IPS-15b (cell line): ENCODE measurements around the gene TRIM27.
"Not testable (repeated sequence)": the region's sequence is repeated elsewhere in the genome, so short reads cannot be mapped to it uniquely, and the experiment has no call there.

Experiments used
- H3K27me3 ChIP-seq: one replicate; pipeline ENCODE4 v1.6.1; 2013; ENCODE audit warnings: low read length; ENCODE audit not compliant: control insufficient read depth, insufficient read depth
- H3K36me3 ChIP-seq: one replicate; pipeline ENCODE4 v1.6.1; 2013; ENCODE audit warnings: low read length; ENCODE audit not compliant: control insufficient read depth, insufficient read depth
- H3K4me1 ChIP-seq: one replicate; pipeline ENCODE4 v1.6.1; 2013; ENCODE audit warnings: mild to moderate bottlenecking, low read length; ENCODE audit not compliant: control insufficient read depth, insufficient read depth
- H3K4me3 ChIP-seq: one replicate; pipeline ENCODE4 v1.5.1; 2013; ENCODE audit warnings: low read depth, low read length
- H3K9ac ChIP-seq: one replicate; pipeline ENCODE4 v1.6.1; 2013; ENCODE audit warnings: low read depth, mild to moderate bottlenecking, low read length
- H3K9me3 ChIP-seq: one replicate; pipeline ENCODE4 v1.6.1; 2013; ENCODE audit warnings: mild to moderate bottlenecking, low read length; ENCODE audit not compliant: control insufficient read depth, insufficient read depth

Gene TRIM27

GRCh38 chr6:28886079-28886439 lies 37.7 kb downstream of the TRIM27 start:
- Histone ChIP-seq H3K4me3 (no peak overlapping the region), H3K9me3 (no peaks in the 10 kb centered on the region), H3K36me3 (no peaks in the 10 kb centered on the region), H3K27me3 (no peaks in the 10 kb centered on the region), H3K9ac (no peak overlapping the region), H3K4me1 (no peaks in the 10 kb centered on the region)

GRCh38 chr6:28884423-28885131 lies 39.2 kb downstream of the TRIM27 start:
- Histone ChIP-seq H3K9ac (no peak overlapping the region), H3K4me1 (no peaks in the 10 kb centered on the region)

GRCh38 chr6:28880894-28881780 lies 42.6 kb downstream of the TRIM27 start:
- no peaks in the 10 kb centered on the region for H3K36me3 ChIP-seq
- peak overlapping the region; percentile 90 for H3K4me3 ChIP-seq
- H3K27me3 ChIP-seq: no peaks in the 10 kb centered on the region
- H3K4me1 ChIP-seq: no peaks in the 10 kb centered on the region
- H3K9me3 ChIP-seq: no peaks in the 10 kb centered on the region
- peak overlapping the region; percentile 89 for H3K9ac ChIP-seq

More at GRCh38 chr6:28884423-28885131, 39.2 kb downstream of the TRIM27 start:
- H3K27me3 ChIP-seq: no peaks in the 10 kb centered on the region
- H3K36me3 ChIP-seq: no peaks in the 10 kb centered on the region
- H3K4me3 ChIP-seq: no peak overlapping the region
- H3K9me3 ChIP-seq: no peaks in the 10 kb centered on the region

GRCh38 chr6:28880519-28880893 lies 43.3 kb downstream of the TRIM27 start:
- no peaks in the 10 kb centered on the region for H3K27me3 ChIP-seq
- peak overlapping the region; percentile 89 for H3K9ac ChIP-seq
- H3K9me3 ChIP-seq: no peaks in the 10 kb centered on the region
- H3K4me3 ChIP-seq: peak overlapping the region; percentile 90
- peaks cover under 1% of the 10 kb centered on the region for H3K4me1 ChIP-seq
- H3K36me3 ChIP-seq: no peaks in the 10 kb centered on the region

GRCh38 chr6:28876710-28877109 lies 47.1 kb downstream of the TRIM27 start:
- H3K9ac ChIP-seq: no peak overlapping the region
- no peaks in the 10 kb centered on the region for H3K36me3 ChIP-seq
- H3K4me3 ChIP-seq: no peak overlapping the region
- peaks cover 4% of the 10 kb centered on the region for H3K4me1 ChIP-seq
- H3K9me3 ChIP-seq: no peaks in the 10 kb centered on the region
- H3K27me3 ChIP-seq: no peaks in the 10 kb centered on the region

GRCh38 chr6:28875191-28875747 lies 48.5 kb downstream of the TRIM27 start:
- Histone ChIP-seq H3K9me3 (no peaks in the 10 kb centered on the region), H3K27me3 (no peaks in the 10 kb centered on the region), H3K36me3 (no peaks in the 10 kb centered on the region), H3K4me3 (no peak overlapping the region), H3K4me1 (peaks cover 4% of the 10 kb centered on the region), H3K9ac (no peak overlapping the region)

- H3K4me3 ChIP-seq, H3K4me1 ChIP-seq, H3K9ac ChIP-seq, H3K27me3 ChIP-seq, H3K36me3 ChIP-seq, H3K9me3 ChIP-seq: not testable (repeated sequence)
Measured at GRCh38 chr6:28872157-28872817, 51.5 kb downstream of the TRIM27 start.

GRCh38 chr6:28871335-28872156 lies 52.2 kb downstream of the TRIM27 start:
- no peaks in the 10 kb centered on the region for H3K36me3 ChIP-seq

GRCh38 chr6:28868873-28869272 lies 54.9 kb downstream of the TRIM27 start:
- H3K9me3 ChIP-seq: no peaks in the 10 kb centered on the region
- no peak overlapping the region for H3K9ac ChIP-seq
- H3K36me3 ChIP-seq: no peaks in the 10 kb centered on the region
- H3K4me1 ChIP-seq: no peaks in the 10 kb centered on the region
- H3K4me3 ChIP-seq: no peak overlapping the region
- H3K27me3 ChIP-seq: peaks cover 7% of the 10 kb centered on the region

More at GRCh38 chr6:28871335-28872156, 52.2 kb downstream of the TRIM27 start:
- no peaks in the 10 kb centered on the region for H3K9me3 ChIP-seq
- H3K27me3 ChIP-seq: no peaks in the 10 kb centered on the region
- H3K4me3 ChIP-seq: no peak overlapping the region
- H3K4me1 ChIP-seq: peaks cover 4% of the 10 kb centered on the region
- H3K9ac ChIP-seq: no peak overlapping the region

GRCh38 chr6:28867086-28867409 lies 56.7 kb downstream of the TRIM27 start:
- Histone ChIP-seq H3K9me3 (no peaks in the 10 kb centered on the region), H3K4me1 (no peaks in the 10 kb centered on the region), H3K36me3 (no peaks in the 10 kb centered on the region), H3K27me3 (peaks cover 7% of the 10 kb centered on the region), H3K9ac (peak overlapping the region; percentile 41), H3K4me3 (peak overlapping the region; percentile 58)
